WTC11 (cell line): ENCODE measurements around the gene KNTC1. TPM values are rescaled to one million over a fixed set of nuclear protein-coding genes. Genes with fewer than 3 reads are reported as not detected.
"Not testable (repeated sequence)": the region's sequence is repeated elsewhere in the genome, so short reads cannot be mapped to it uniquely, and the experiment has no call there.

Experiments used
- ATAC-seq: fragments of 200-7000 bp; cut with Tn5 transposase; 2 replicates; pipeline ENCODE4 v1.10.0; 2021; ENCODE audit warnings: mild to moderate bottlenecking, moderate library complexity
- CTCF ChIA-PET: fragments of 300-600 bp; sonication (Branson Sonifier 250); formaldehyde crosslinking; loops from one replicate; lab custom pipeline; 2021; ENCODE audit warnings: antibody characterized with exemption; lab: Charles Lee
- POLR2A ChIA-PET: fragments of 350-600 bp; sonication (Branson Sonifier 250); formaldehyde crosslinking; loops from one replicate; lab custom pipeline; 2021; ENCODE audit warnings: antibody characterized with exemption; lab: Charles Lee
- DNase-seq: peaks from one replicate; pipeline ENCODE4 v3.0.0; 2021; ENCODE audit warnings: low spot score
- H3K27ac Mint-ChIP-seq: 2 replicates; pipeline ENCODE4 v1.8.0; 2021; ENCODE audit warnings: mixed read lengths
- H3K27me3 Mint-ChIP-seq: 2 replicates; pipeline ENCODE4 v1.8.0; 2021; ENCODE audit warnings: low read depth, mild to moderate bottlenecking, moderate library complexity, mixed read lengths
- H3K36me3 Mint-ChIP-seq: 2 replicates; pipeline ENCODE4 v1.8.0; 2021; ENCODE audit warnings: mixed read lengths
- H3K4me1 Mint-ChIP-seq: 2 replicates; pipeline ENCODE4 v1.8.0; 2022; ENCODE audit warnings: mixed read lengths
- H3K4me3 Mint-ChIP-seq: 2 replicates; pipeline ENCODE4 v1.8.0; 2021; ENCODE audit warnings: mild to moderate bottlenecking, moderate library complexity, mixed read lengths
- H3K9me3 Mint-ChIP-seq: 2 replicates; pipeline ENCODE4 v1.8.0; 2021; ENCODE audit warnings: mixed read lengths
- ETV6 ChIP-seq: sonication (generic); formaldehyde crosslinking; IDR thresholded peaks from 2 replicates; pipeline ENCODE4 v1.8.1; 2022; ENCODE audit warnings: mild to moderate bottlenecking, missing genetic modification reagents
- FOXJ3 ChIP-seq: sonication (generic); formaldehyde crosslinking; IDR thresholded peaks from 2 replicates; pipeline ENCODE4 v1.9.0; 2021; ENCODE audit warnings: missing genetic modification reagents, mild to moderate bottlenecking, borderline replicate concordance
- HMGA2 ChIP-seq: fragments of 250-450 bp; sonication (Bioruptor Pico); IDR thresholded peaks from 2 replicates; pipeline ENCODE4 v1.4.0; 2021; ENCODE audit warnings: mild to moderate bottlenecking, moderate library complexity
- JUN ChIP-seq: sonication (generic); formaldehyde crosslinking; IDR thresholded peaks from 2 replicates; pipeline ENCODE4 v1.8.0; 2023; ENCODE audit warnings: mild to moderate bottlenecking, missing genetic modification reagents
- KAT7 ChIP-seq: sonication (generic); formaldehyde crosslinking; IDR thresholded peaks from 2 replicates; pipeline ENCODE4 v1.8.1; 2023; ENCODE audit warnings: missing genetic modification reagents, mild to moderate bottlenecking, borderline replicate concordance
- NFATC4 ChIP-seq: fragments of 250-450 bp; sonication (Bioruptor Pico); IDR thresholded peaks from 2 replicates; pipeline ENCODE4 v1.9.0; 2021; ENCODE audit warnings: mild to moderate bottlenecking
- NFYB ChIP-seq: sonication (generic); formaldehyde crosslinking; conservative IDR thresholded peaks from 2 replicates; pipeline ENCODE4 v1.8.0; 2022; ENCODE audit warnings: low read depth, missing genetic modification reagents
- NR1H2 ChIP-seq: sonication (generic); formaldehyde crosslinking; IDR thresholded peaks from 2 replicates; pipeline ENCODE4 v1.9.0; 2021; ENCODE audit warnings: mild to moderate bottlenecking, moderate library complexity, missing genetic modification reagents
- OVOL2 ChIP-seq: fragments of 250-450 bp; sonication (Bioruptor Pico); IDR thresholded peaks from 2 replicates; pipeline ENCODE4 v1.9.0; 2021; ENCODE audit warnings: mild to moderate bottlenecking, borderline replicate concordance
- SOX15 ChIP-seq: fragments of 250-450 bp; sonication (Bioruptor Pico); IDR thresholded peaks from 2 replicates; pipeline ENCODE4 v1.9.0; 2021; ENCODE audit warnings: mild to moderate bottlenecking
- SP1 ChIP-seq: sonication (generic); formaldehyde crosslinking; conservative IDR thresholded peaks from 2 replicates; pipeline ENCODE4 v1.8.1; 2022; ENCODE audit warnings: missing genetic modification reagents
- ZNF138 ChIP-seq: sonication (generic); formaldehyde crosslinking; conservative IDR thresholded peaks from 2 replicates; pipeline ENCODE4 v1.8.1; 2022; ENCODE audit warnings: mild to moderate bottlenecking, moderate library complexity, missing genetic modification reagents
- ZNF416 ChIP-seq: fragments of 250-450 bp; sonication (Bioruptor Pico); IDR thresholded peaks from 2 replicates; pipeline ENCODE4 v1.9.0; 2021; ENCODE audit warnings: mild to moderate bottlenecking, inconsistent platforms
- ZNF423 ChIP-seq: fragments of 250-450 bp; sonication (Bioruptor Pico); IDR thresholded peaks from 2 replicates; pipeline ENCODE4 v2.1.2; 2022; ENCODE audit warnings: mild to moderate bottlenecking, moderate library complexity
- total RNA-seq: library from RNA; stranded (reverse); gene quantifications from 3 replicates; pipeline ENCODE4 v1.2.3, GENCODE V29; 2021
- TF ChIP-seq, protein P1 (sequence below): fragments of 250-450 bp; sonication (Bioruptor Pico); IDR thresholded peaks from 2 replicates; pipeline ENCODE4 v2.1.2; 2022; ENCODE audit warnings: mild to moderate bottlenecking, moderate library complexity
- TF ChIP-seq, protein P2 (sequence below): sonication (generic); formaldehyde crosslinking; IDR thresholded peaks from 2 replicates; pipeline ENCODE4 v1.8.0; 2023; ENCODE audit warnings: mild to moderate bottlenecking, missing genetic modification reagents
- TF ChIP-seq, protein P3 (sequence below): sonication (generic); formaldehyde crosslinking; IDR thresholded peaks from 2 replicates; pipeline ENCODE4 v1.8.1; 2023; ENCODE audit warnings: mild to moderate bottlenecking, moderate library complexity, missing genetic modification reagents
- TF ChIP-seq, protein P4 (sequence below): sonication (generic); formaldehyde crosslinking; IDR thresholded peaks from 2 replicates; pipeline ENCODE4 v1.8.1; 2022; ENCODE audit warnings: missing genetic modification reagents, borderline replicate concordance
- TF ChIP-seq, protein P5 (sequence below): sonication (generic); formaldehyde crosslinking; conservative IDR thresholded peaks from 2 replicates; pipeline ENCODE4 v1.8.1; 2022; ENCODE audit warnings: mild to moderate bottlenecking, missing genetic modification reagents
- TF ChIP-seq, protein P6 (sequence below): sonication (generic); formaldehyde crosslinking; IDR thresholded peaks from 2 replicates; pipeline ENCODE4 v1.8.1; 2022; ENCODE audit warnings: mild to moderate bottlenecking, missing genetic modification reagents, moderate library complexity, borderline replicate concordance
- TF ChIP-seq, protein P7 (sequence below): sonication (generic); formaldehyde crosslinking; IDR thresholded peaks from 2 replicates; pipeline ENCODE4 v1.8.1; 2023; ENCODE audit warnings: mild to moderate bottlenecking, missing genetic modification reagents
- TF ChIP-seq, protein P8 (sequence below): fragments of 250-450 bp; sonication (Bioruptor Pico); IDR thresholded peaks from 2 replicates; pipeline ENCODE4 v1.9.0; 2021; ENCODE audit warnings: mild to moderate bottlenecking

Gene KNTC1
- total RNA-seq, 1 experiment from 2014 or later, result 85.1 TPM

DNA sequence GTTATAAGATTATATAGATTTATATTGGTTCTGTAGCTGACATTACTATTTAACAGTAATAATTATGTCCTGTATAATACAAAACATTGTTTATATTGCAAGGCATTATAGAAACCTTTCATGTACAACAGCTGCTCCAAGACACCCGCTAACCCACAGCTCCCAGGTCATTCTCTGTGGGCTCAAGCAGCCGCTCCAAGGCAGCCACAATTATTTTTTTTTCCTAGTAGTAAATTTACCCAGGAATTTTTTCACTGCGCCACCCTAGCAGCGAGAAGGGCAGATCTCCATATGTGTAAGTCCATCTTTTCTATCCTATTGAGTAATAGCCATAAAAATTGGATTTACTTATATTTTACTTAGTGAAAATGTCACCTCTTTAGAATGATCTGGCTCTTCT, 36.3 kb downstream of the KNTC1 start:
- ATAC-seq (no peak), DNase-seq (no peak)
- Mint-ChIP-seq H3K27ac (no peak overlapping the region), H3K4me1 (no peaks in the 10 kb centered on the region), H3K4me3 (no peak overlapping the region), H3K36me3 (peaks cover 31% of the 10 kb centered on the region), H3K9me3 (no peaks in the 10 kb centered on the region), H3K27me3 (no peaks in the 10 kb centered on the region)
- ChIA-PET CTCF (no interaction called here), POLR2A (interaction anchor here (1.1 kb wide), 1 partner anchor 39 kb away, joined by 3 read pairs; no protein-coding TSS in a partner anchor)
- TF ChIP-seq NFYB, result no peak
- TF ChIP-seq, protein P1, sequence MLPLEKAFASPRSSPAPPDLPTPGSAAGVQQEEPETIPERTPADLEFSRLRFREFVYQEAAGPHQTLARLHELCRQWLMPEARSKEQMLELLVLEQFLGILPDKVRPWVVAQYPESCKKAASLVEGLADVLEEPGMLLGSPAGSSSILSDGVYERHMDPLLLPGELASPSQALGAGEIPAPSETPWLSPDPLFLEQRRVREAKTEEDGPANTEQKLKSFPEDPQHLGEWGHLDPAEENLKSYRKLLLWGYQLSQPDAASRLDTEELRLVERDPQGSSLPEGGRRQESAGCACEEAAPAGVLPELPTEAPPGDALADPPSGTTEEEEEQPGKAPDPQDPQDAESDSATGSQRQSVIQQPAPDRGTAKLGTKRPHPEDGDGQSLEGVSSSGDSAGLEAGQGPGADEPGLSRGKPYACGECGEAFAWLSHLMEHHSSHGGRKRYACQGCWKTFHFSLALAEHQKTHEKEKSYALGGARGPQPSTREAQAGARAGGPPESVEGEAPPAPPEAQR (CRISPR knock-in tag), result no peak
- TF ChIP-seq OVOL2 (CRISPR knock-in tag), result no peak
- TF ChIP-seq, protein P2, sequence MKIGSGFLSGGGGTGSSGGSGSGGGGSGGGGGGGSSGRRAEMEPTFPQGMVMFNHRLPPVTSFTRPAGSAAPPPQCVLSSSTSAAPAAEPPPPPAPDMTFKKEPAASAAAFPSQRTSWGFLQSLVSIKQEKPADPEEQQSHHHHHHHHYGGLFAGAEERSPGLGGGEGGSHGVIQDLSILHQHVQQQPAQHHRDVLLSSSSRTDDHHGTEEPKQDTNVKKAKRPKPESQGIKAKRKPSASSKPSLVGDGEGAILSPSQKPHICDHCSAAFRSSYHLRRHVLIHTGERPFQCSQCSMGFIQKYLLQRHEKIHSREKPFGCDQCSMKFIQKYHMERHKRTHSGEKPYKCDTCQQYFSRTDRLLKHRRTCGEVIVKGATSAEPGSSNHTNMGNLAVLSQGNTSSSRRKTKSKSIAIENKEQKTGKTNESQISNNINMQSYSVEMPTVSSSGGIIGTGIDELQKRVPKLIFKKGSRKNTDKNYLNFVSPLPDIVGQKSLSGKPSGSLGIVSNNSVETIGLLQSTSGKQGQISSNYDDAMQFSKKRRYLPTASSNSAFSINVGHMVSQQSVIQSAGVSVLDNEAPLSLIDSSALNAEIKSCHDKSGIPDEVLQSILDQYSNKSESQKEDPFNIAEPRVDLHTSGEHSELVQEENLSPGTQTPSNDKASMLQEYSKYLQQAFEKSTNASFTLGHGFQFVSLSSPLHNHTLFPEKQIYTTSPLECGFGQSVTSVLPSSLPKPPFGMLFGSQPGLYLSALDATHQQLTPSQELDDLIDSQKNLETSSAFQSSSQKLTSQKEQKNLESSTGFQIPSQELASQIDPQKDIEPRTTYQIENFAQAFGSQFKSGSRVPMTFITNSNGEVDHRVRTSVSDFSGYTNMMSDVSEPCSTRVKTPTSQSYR (CRISPR knock-in tag), result no peak
- TF ChIP-seq, protein P3, sequence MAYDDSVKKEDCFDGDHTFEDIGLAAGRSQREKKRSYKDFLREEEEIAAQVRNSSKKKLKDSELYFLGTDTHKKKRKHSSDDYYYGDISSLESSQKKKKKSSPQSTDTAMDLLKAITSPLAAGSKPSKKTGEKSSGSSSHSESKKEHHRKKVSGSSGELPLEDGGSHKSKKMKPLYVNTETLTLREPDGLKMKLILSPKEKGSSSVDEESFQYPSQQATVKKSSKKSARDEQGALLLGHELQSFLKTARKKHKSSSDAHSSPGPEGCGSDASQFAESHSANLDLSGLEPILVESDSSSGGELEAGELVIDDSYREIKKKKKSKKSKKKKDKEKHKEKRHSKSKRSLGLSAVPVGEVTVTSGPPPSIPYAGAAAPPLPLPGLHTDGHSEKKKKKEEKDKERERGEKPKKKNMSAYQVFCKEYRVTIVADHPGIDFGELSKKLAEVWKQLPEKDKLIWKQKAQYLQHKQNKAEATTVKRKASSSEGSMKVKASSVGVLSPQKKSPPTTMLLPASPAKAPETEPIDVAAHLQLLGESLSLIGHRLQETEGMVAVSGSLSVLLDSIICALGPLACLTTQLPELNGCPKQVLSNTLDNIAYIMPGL (CRISPR knock-in tag), result no peak

DNA sequence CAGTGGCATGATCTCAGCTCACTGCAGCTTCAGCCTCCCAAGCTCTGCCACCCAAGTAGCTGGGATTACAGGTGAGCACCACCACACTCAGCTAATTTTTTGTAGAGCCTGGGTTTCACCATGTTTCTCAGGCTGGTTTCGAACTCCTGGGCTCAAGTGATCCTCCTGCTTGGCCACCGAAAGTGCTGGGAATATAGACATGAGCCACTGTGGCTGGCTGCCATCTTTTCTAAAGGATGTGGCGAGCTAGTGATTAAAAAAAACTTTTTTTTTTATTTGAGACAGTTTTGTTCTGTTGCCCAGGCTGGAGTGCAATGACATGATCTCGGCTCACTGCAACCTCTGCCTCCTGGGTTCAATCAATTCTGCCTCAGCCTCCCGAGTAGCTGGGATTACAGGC, 39.8 kb downstream of the KNTC1 start:
- not testable (repeated sequence) for H3K27ac Mint-ChIP-seq, ATAC-seq, DNase-seq, H3K27me3 Mint-ChIP-seq, H3K9me3 Mint-ChIP-seq, H3K4me3 Mint-ChIP-seq, H3K4me1 Mint-ChIP-seq
- CTCF ChIA-PET, result interaction anchor here (0.6 kb wide), 2 partner anchors 31 to 326 kb away, joined by 4 read pairs; no protein-coding TSS in a partner anchor
- peaks cover 40% of the 10 kb centered on the region for H3K36me3 Mint-ChIP-seq
- POLR2A ChIA-PET, result interaction anchor here (1.5 kb wide), 1 partner anchor 67 kb away, joined by 7 read pairs; the partner anchor contains the start of gene ZCCHC8

DNA sequence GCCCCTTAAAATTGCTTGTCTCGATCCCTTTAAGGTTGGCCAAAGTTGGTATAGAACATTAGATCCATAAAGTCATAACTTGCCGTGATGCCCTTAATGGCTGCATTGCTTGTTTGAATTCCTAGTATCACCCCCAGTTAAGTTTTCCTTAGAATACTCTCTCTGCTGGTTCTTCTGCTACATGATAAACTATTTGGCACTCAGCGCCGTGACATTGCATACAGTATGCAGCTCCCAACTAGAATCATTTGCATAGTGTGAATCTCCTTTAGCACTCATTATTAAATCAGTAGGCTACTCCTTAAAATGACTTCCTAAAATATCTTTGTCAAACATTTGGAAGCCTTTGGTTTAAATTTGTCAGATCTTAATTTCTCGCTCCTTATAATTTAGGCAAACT, 42.2 kb downstream of the KNTC1 start:
- CTCF ChIA-PET, result interaction anchor here (0.9 kb wide), 1 partner anchor 170 kb away, joined by 3 read pairs; no protein-coding TSS in a partner anchor
- no peaks in the 10 kb centered on the region for H3K9me3 Mint-ChIP-seq
- H3K4me1 Mint-ChIP-seq, result no peaks in the 10 kb centered on the region
- H3K4me3 Mint-ChIP-seq, result no peak overlapping the region
- H3K27me3 Mint-ChIP-seq, result no peaks in the 10 kb centered on the region
- POLR2A ChIA-PET, result no interaction called here
- no peak overlapping the region for H3K27ac Mint-ChIP-seq
- no peak for ATAC-seq
- peaks cover 42% of the 10 kb centered on the region for H3K36me3 Mint-ChIP-seq
- DNase-seq, result no peak
- TF ChIP-seq NR1H2 (CRISPR knock-in tag) (no peak), ZNF416 (no peak), NFATC4 (no peak), SP1 (CRISPR knock-in tag) (no peak), HMGA2 (CRISPR knock-in tag) (no peak), JUN (CRISPR knock-in tag) (no peak), SOX15 (CRISPR knock-in tag) (no peak), FOXJ3 (no peak), ETV6 (no peak), KAT7 (no peak), ZNF138 (CRISPR knock-in tag) (no peak), ZNF423 (no peak)
- TF ChIP-seq, protein P4, sequence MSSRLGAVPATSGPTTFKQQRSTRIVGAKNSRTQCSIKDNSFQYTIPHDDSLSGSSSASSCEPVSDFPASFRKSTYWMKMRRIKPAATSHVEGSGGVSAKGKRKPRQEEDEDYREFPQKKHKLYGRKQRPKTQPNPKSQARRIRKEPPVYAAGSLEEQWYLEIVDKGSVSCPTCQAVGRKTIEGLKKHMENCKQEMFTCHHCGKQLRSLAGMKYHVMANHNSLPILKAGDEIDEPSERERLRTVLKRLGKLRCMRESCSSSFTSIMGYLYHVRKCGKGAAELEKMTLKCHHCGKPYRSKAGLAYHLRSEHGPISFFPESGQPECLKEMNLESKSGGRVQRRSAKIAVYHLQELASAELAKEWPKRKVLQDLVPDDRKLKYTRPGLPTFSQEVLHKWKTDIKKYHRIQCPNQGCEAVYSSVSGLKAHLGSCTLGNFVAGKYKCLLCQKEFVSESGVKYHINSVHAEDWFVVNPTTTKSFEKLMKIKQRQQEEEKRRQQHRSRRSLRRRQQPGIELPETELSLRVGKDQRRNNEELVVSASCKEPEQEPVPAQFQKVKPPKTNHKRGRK, result no peak
- TF ChIP-seq, protein P5, sequence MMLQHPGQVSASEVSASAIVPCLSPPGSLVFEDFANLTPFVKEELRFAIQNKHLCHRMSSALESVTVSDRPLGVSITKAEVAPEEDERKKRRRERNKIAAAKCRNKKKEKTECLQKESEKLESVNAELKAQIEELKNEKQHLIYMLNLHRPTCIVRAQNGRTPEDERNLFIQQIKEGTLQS, result no peak
- TF ChIP-seq, protein P6, sequence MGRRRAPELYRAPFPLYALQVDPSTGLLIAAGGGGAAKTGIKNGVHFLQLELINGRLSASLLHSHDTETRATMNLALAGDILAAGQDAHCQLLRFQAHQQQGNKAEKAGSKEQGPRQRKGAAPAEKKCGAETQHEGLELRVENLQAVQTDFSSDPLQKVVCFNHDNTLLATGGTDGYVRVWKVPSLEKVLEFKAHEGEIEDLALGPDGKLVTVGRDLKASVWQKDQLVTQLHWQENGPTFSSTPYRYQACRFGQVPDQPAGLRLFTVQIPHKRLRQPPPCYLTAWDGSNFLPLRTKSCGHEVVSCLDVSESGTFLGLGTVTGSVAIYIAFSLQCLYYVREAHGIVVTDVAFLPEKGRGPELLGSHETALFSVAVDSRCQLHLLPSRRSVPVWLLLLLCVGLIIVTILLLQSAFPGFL, result no peak
- TF ChIP-seq, protein P7, sequence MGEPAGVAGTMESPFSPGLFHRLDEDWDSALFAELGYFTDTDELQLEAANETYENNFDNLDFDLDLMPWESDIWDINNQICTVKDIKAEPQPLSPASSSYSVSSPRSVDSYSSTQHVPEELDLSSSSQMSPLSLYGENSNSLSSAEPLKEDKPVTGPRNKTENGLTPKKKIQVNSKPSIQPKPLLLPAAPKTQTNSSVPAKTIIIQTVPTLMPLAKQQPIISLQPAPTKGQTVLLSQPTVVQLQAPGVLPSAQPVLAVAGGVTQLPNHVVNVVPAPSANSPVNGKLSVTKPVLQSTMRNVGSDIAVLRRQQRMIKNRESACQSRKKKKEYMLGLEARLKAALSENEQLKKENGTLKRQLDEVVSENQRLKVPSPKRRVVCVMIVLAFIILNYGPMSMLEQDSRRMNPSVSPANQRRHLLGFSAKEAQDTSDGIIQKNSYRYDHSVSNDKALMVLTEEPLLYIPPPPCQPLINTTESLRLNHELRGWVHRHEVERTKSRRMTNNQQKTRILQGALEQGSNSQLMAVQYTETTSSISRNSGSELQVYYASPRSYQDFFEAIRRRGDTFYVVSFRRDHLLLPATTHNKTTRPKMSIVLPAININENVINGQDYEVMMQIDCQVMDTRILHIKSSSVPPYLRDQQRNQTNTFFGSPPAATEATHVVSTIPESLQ (CRISPR knock-in tag), result no peak
- TF ChIP-seq, protein P8, sequence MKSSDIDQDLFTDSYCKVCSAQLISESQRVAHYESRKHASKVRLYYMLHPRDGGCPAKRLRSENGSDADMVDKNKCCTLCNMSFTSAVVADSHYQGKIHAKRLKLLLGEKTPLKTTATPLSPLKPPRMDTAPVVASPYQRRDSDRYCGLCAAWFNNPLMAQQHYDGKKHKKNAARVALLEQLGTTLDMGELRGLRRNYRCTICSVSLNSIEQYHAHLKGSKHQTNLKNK (CRISPR knock-in tag), result no peak
